ENCODE data around the gene UBE2V1. TPM values are rescaled to one million over a fixed set of nuclear protein-coding genes. Genes with fewer than 3 reads are reported as not detected.
A peak's percentile ranks its signal among the peaks of the same experiment; 100 is the strongest.

The UBE2V1 gene
- total RNA-seq, 3 donors from 2014 or later, result 90.1 to 94.4 (median 94.1) TPM

DNA sequence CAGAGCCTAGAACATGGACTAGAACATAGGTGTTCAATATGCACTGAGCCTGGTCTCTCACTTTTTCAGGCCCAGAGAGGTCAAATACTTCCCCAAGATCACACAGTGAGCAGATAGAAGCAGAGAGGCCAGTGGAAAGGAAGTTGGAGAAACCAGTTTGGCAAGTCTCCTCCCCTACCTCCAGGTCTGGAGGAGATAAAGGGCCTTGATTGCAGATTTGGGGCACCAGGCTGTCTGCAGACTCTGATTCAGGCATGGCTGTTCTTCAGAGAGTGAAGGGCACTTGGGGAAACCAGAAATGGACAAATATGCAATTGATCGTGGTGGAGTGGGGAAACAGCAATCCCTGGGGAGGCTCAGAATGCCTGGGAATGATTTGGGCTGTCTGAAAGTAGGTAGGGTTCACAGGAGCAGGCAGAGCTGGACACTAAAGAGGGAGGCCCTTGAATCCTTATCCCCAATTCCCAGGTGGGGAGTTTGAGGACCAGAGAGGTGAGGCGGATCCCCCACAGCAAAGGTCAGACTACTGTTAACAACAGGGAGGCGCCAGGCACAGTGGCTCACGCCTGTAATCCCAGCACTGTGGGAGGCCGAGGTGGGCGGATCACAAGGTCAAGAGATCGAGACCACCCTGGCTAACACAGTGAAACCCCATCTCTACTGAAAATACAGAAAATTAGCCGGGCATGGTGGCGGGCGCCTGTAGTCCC, 38.2 kb upstream of the UBE2V1 start:
- TF ChIP-seq, protein P1, sequence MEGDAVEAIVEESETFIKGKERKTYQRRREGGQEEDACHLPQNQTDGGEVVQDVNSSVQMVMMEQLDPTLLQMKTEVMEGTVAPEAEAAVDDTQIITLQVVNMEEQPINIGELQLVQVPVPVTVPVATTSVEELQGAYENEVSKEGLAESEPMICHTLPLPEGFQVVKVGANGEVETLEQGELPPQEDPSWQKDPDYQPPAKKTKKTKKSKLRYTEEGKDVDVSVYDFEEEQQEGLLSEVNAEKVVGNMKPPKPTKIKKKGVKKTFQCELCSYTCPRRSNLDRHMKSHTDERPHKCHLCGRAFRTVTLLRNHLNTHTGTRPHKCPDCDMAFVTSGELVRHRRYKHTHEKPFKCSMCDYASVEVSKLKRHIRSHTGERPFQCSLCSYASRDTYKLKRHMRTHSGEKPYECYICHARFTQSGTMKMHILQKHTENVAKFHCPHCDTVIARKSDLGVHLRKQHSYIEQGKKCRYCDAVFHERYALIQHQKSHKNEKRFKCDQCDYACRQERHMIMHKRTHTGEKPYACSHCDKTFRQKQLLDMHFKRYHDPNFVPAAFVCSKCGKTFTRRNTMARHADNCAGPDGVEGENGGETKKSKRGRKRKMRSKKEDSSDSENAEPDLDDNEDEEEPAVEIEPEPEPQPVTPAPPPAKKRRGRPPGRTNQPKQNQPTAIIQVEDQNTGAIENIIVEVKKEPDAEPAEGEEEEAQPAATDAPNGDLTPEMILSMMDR (IDR thresholded peaks at IDR 0.05), result no peak
- ATAC-seq, result peak; percentile 42
- no peaks in the 10 kb centered on the region for H3K36me3 ChIP-seq (ENCODE audit: low read depth)
- H3K4me3 ChIP-seq, result no peak overlapping the region
- peaks cover 39% of the 10 kb centered on the region for H3K4me1 ChIP-seq (ENCODE audit: low read depth)
- H3K9me3 ChIP-seq, result no peaks in the 10 kb centered on the region
- peak in 2 of 3 donors; percentile 51 to 69 for DNase-seq
- intact Hi-C loops (cut with DNase I, micrococcal nuclease), result no loop called here

GRCh38 chr20:50149481-50150254, 36.7 kb upstream of the UBE2V1 start:
- Histone ChIP-seq H3K4me3 (no peak overlapping the region), H3K36me3 (ENCODE audit: low read depth) (no peaks in the 10 kb centered on the region), H3K9me3 (no peaks in the 10 kb centered on the region), H3K4me1 (ENCODE audit: low read depth) (peaks cover 39% of the 10 kb centered on the region)
- TF ChIP-seq, protein P1 (IDR thresholded peaks at IDR 0.05), result no peak
- intact Hi-C loops (cut with DNase I, micrococcal nuclease), result no loop called here
- ATAC-seq, result no peak
- DNase-seq, result peak in 1 of 3 donors; percentile 49

DNA sequence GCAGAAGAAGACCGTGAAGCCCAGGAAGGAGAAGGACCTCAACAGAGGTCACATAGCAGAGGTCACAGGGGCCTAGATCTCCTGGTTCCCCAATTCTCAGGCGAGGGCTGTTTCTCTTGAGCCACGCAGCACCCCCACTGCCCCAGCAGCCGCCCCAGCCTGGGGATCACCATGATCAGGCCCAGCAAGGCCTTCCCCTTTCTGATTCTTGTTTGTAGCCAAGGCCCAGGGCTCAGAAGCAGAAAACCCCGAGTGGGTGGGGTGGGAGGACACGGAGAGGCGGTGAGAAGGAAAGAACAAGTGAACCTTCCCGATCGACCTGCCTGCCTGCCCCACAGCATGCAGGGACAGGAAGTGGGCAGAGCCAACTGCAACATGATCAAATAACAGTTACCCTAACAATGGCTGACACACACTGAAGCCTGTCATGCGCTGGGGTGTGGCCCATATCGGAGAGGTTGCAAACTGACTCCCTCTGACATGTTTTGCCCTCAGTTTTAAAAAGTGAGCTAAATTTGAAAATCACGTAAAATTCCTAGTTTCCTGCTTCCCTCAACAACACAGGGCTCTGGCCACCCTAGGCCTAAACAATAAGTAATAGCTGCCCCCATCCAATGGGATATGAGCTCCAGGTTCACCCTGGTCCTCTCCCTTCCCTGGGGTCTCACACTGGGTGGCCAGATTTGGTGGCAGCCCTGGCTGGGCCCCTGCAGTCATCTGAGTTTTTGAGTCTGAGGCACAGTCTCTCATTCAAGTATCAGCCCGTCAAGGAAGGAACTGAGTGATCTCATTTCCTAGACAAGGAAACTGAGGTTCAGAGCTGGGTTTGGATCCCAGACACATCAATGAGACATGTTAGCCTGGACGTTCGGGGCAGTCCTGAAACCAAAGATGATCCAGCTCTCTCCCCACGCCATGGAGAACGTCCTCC, 34.0 kb upstream of the UBE2V1 start:
- no peaks in the 10 kb centered on the region for H3K9me3 ChIP-seq
- H3K4me3 ChIP-seq, result no peak overlapping the region
- TF ChIP-seq, protein P1 (IDR thresholded peaks at IDR 0.05), result no peak
- H3K36me3 ChIP-seq (ENCODE audit: low read depth), result peaks cover 7% of the 10 kb centered on the region
- DNase-seq, result peak; percentile 62 to 78 (median 68)
- intact Hi-C loops (cut with DNase I, micrococcal nuclease), result no loop called here
- ATAC-seq, result peak; percentile 72
- H3K4me1 ChIP-seq (ENCODE audit: low read depth), result peaks cover 35% of the 10 kb centered on the region

DNA sequence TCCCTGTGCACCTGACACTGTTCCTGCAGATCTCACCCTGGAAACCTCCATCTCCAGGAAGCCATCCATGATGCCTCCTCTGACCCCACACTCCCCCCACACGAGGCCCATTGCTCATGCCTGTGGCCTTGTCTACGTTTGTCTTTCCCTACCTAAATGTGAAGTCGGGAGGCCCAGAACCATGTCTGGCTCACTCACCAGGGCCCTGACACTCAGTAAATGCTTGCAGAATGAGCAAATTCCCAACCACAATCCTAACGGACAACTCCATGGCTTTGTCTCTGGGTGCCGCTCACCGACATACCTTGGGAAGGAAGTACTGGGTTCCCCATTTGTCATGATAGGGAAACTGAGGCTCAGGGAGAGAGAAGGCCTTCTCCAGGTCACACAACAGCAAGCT, 33.3 kb upstream of the UBE2V1 start:
- Histone ChIP-seq H3K4me1 (ENCODE audit: low read depth) (peaks cover 27% of the 10 kb centered on the region), H3K4me3 (no peak overlapping the region)

DNA sequence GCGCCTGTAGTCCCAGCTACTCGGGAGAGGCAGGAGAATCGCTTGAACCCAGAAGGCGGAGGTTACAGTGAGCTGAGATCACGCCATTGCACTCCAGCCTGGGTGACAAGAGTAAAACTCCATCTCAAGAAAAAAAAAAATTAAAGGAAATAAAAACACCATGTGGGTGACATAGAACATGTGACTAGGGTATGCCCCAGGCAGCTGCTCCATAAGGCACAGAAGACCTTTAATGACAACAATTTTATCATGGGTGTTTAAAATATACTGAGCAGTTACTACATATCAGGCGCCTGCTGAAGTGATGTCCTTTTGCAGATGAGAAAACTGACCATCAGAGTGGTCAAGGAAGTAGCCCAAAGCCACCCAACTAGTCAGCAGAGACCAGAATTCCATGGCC, 32.6 kb upstream of the UBE2V1 start:
- Histone ChIP-seq H3K4me1 (ENCODE audit: low read depth) (peaks cover 21% of the 10 kb centered on the region), H3K9me3 (no peaks in the 10 kb centered on the region), H3K4me3 (no peak overlapping the region), H3K36me3 (ENCODE audit: low read depth) (peaks cover 7% of the 10 kb centered on the region)
- intact Hi-C loops (cut with DNase I, micrococcal nuclease), result no loop called here
- TF ChIP-seq, protein P1 (IDR thresholded peaks at IDR 0.05), result no peak
- ATAC-seq (no peak), DNase-seq (no peak)

More for the DNA sequence above, 33.3 kb upstream of the UBE2V1 start:
- Histone ChIP-seq H3K36me3 (ENCODE audit: low read depth) (peaks cover 7% of the 10 kb centered on the region), H3K9me3 (no peaks in the 10 kb centered on the region)
- no peak for DNase-seq
- TF ChIP-seq, protein P1 (IDR thresholded peaks at IDR 0.05), result no peak
- intact Hi-C loops (cut with DNase I, micrococcal nuclease), result no loop called here
- no peak for ATAC-seq

Measured in mucosa of descending colon (tissue), 3 donors.